ENCODE measurements around the gene DISP1.
"Not testable (repeated sequence)": the region's sequence is repeated elsewhere in the genome, so short reads cannot be mapped to it uniquely, and the experiment has no call there.

Gene DISP1

GRCh38 chr1:222821239-222821638 lies 6.4 kb downstream of the DISP1 start:
- no peaks in the 10 kb centered on the region for H3K36me3 ChIP-seq (ENCODE audit: control insufficient read depth in 1 of 2, insufficient read depth in 2 of 2, low read length in 2 of 2)
- peaks cover 1 to 4% of the 10 kb centered on the region in 2 donors for H3K4me1 ChIP-seq (ENCODE audit: control insufficient read depth in 1 of 2, insufficient read depth in 2 of 2, low read length in 2 of 2)
- no peaks in the 10 kb centered on the region for H3K9me3 ChIP-seq (ENCODE audit: control insufficient read depth in 1 of 2, low read length in 2 of 2)
- no peaks in the 10 kb centered on the region for H3K27me3 ChIP-seq (ENCODE audit: control insufficient read depth in 1 of 2, insufficient read depth in 2 of 2, low read length in 2 of 2)
- no peak overlapping the region for H3K27ac ChIP-seq (ENCODE audit: low read depth, low read length)
- H3K9ac ChIP-seq (ENCODE audit: low read depth in 1 of 2, low read length in 2 of 2), result no peak overlapping the region
- no peak overlapping the region for H3K4me3 ChIP-seq (ENCODE audit: low read depth in 1 of 2, low read length in 2 of 2)

GRCh38 chr1:222823695-222824094 lies 8.9 kb downstream of the DISP1 start:
- H3K36me3 ChIP-seq (ENCODE audit: control insufficient read depth in 1 of 2, insufficient read depth in 2 of 2, low read length in 2 of 2), result no peaks in the 10 kb centered on the region
- no peak overlapping the region for H3K9ac ChIP-seq (ENCODE audit: low read depth in 1 of 2, low read length in 2 of 2)
- H3K27me3 ChIP-seq (ENCODE audit: control insufficient read depth in 1 of 2, insufficient read depth in 2 of 2, low read length in 2 of 2), result no peaks in the 10 kb centered on the region

GRCh38 chr1:222824641-222825040 lies 9.8 kb downstream of the DISP1 start:
- H3K27me3 ChIP-seq (ENCODE audit: control insufficient read depth in 1 of 2, insufficient read depth in 2 of 2, low read length in 2 of 2), result no peaks in the 10 kb centered on the region
- peaks cover 0 to under 1% of the 10 kb centered on the region in 2 donors for H3K4me1 ChIP-seq (ENCODE audit: control insufficient read depth in 1 of 2, insufficient read depth in 2 of 2, low read length in 2 of 2)
- H3K36me3 ChIP-seq (ENCODE audit: control insufficient read depth in 1 of 2, insufficient read depth in 2 of 2, low read length in 2 of 2), result no peaks in the 10 kb centered on the region
- no peak overlapping the region for H3K4me3 ChIP-seq (ENCODE audit: low read depth in 1 of 2, low read length in 2 of 2)
- no peaks in the 10 kb centered on the region for H3K9me3 ChIP-seq (ENCODE audit: control insufficient read depth in 1 of 2, low read length in 2 of 2)
- no peak overlapping the region for H3K9ac ChIP-seq (ENCODE audit: low read depth in 1 of 2, low read length in 2 of 2)
- H3K27ac ChIP-seq (ENCODE audit: low read depth, low read length), result no peak overlapping the region

More at GRCh38 chr1:222823695-222824094, 8.9 kb downstream of the DISP1 start:
- Histone ChIP-seq H3K27ac (ENCODE audit: low read depth, low read length) (no peak overlapping the region), H3K4me3 (ENCODE audit: low read depth in 1 of 2, low read length in 2 of 2) (no peak overlapping the region), H3K9me3 (ENCODE audit: control insufficient read depth in 1 of 2, low read length in 2 of 2) (no peaks in the 10 kb centered on the region), H3K4me1 (ENCODE audit: control insufficient read depth in 1 of 2, insufficient read depth in 2 of 2, low read length in 2 of 2) (no peaks in the 10 kb centered on the region)

DNA sequence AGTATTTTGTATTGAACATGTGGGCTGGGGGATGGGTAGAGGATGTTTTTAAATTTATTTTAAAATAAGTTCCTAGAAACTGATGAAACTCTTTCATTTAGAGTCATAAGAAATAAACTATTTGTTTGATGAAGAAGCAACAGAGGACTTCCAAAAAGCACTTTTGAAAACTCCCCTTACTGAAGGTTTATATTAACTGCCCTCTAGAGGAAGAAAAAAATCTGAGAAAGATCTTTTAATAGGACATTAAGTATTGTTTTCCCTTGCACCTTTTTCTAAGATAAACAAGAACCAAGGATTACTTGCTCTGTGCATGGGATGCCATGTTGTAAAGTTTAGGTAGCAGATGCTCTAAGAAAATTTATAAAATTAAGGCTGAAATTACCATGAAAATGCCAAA lies 14.1 kb downstream of the DISP1 start:
- no peak overlapping the region for H3K4me3 ChIP-seq (ENCODE audit: low read depth in 1 of 2, low read length in 2 of 2)
- no peaks in the 10 kb centered on the region for H3K9me3 ChIP-seq (ENCODE audit: control insufficient read depth in 1 of 2, low read length in 2 of 2)
- H3K4me1 ChIP-seq (ENCODE audit: control insufficient read depth in 1 of 2, insufficient read depth in 2 of 2, low read length in 2 of 2), result peaks cover 4 to 11% of the 10 kb centered on the region in 2 donors
- H3K27ac ChIP-seq (ENCODE audit: low read depth, low read length), result no peak overlapping the region
- no peak overlapping the region for H3K9ac ChIP-seq (ENCODE audit: low read depth in 1 of 2, low read length in 2 of 2)
- H3K27me3 ChIP-seq (ENCODE audit: control insufficient read depth in 1 of 2, insufficient read depth in 2 of 2, low read length in 2 of 2), result no peaks in the 10 kb centered on the region
- no peaks in the 10 kb centered on the region for H3K36me3 ChIP-seq (ENCODE audit: control insufficient read depth in 1 of 2, insufficient read depth in 2 of 2, low read length in 2 of 2)

- Histone ChIP-seq H3K36me3 (ENCODE audit: control insufficient read depth in 1 of 2, insufficient read depth in 2 of 2, low read length in 2 of 2) (no peaks in the 10 kb centered on the region), H3K9me3 (ENCODE audit: control insufficient read depth in 1 of 2, low read length in 2 of 2) (no peaks in the 10 kb centered on the region), H3K27me3 (ENCODE audit: control insufficient read depth in 1 of 2, insufficient read depth in 2 of 2, low read length in 2 of 2) (no peaks in the 10 kb centered on the region), H3K9ac (ENCODE audit: low read depth in 1 of 2, low read length in 2 of 2) (no peak overlapping the region), H3K4me3 (ENCODE audit: low read depth in 1 of 2, low read length in 2 of 2) (no peak overlapping the region), H3K27ac (ENCODE audit: low read depth, low read length) (no peak overlapping the region), H3K4me1 (ENCODE audit: control insufficient read depth in 1 of 2, insufficient read depth in 2 of 2, low read length in 2 of 2) (peaks cover 4 to 16% of the 10 kb centered on the region in 2 donors)
These were observed 15.0 kb downstream of the DISP1 start for GRCh38 chr1:222829868-222830267.

DNA sequence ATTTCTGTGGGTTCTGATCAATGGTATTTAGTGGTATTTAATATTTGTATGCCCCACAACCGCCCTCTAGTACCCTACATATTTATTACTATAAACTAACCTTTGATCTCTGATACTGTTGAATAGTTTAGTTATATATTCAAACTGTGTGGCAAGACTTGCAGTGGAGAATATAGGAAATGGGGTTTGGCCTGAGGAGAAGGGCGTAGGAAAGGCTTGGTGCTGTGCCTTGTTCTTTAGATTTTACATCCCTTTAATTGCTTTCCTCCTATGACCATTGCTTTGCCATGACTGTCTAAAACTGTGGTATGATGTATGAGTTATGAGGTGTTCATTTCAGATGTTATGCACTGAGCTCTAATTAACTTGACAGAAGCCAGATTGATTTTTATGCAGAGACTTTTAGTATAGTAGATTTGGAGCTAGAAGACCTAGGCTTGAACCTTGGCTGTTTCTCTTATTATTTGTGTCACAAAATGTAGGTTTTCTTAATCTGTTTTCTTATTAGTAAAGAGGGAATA lies 18.6 kb downstream of the DISP1 start:
- Histone ChIP-seq H3K9me3 (ENCODE audit: control insufficient read depth in 1 of 2, low read length in 2 of 2) (no peaks in the 10 kb centered on the region), H3K27me3 (ENCODE audit: control insufficient read depth in 1 of 2, insufficient read depth in 2 of 2, low read length in 2 of 2) (no peaks in the 10 kb centered on the region), H3K27ac (ENCODE audit: low read depth, low read length) (no peak overlapping the region), H3K9ac (ENCODE audit: low read depth in 1 of 2, low read length in 2 of 2) (no peak overlapping the region), H3K4me1 (ENCODE audit: control insufficient read depth in 1 of 2, insufficient read depth in 2 of 2, low read length in 2 of 2) (peaks cover 4 to 19% of the 10 kb centered on the region in 2 donors), H3K36me3 (ENCODE audit: control insufficient read depth in 1 of 2, insufficient read depth in 2 of 2, low read length in 2 of 2) (no peaks in the 10 kb centered on the region), H3K4me3 (ENCODE audit: low read depth in 1 of 2, low read length in 2 of 2) (no peak overlapping the region)

GRCh38 chr1:222843469-222844410 lies 28.9 kb downstream of the DISP1 start:
- H3K36me3 ChIP-seq (ENCODE audit: control insufficient read depth in 1 of 2, insufficient read depth in 2 of 2, low read length in 2 of 2), result no peaks in the 10 kb centered on the region
- no peak overlapping the region for H3K9ac ChIP-seq (ENCODE audit: low read depth in 1 of 2, low read length in 2 of 2)
- H3K4me3 ChIP-seq (ENCODE audit: low read depth in 1 of 2, low read length in 2 of 2), result no peak overlapping the region
- H3K9me3 ChIP-seq (ENCODE audit: control insufficient read depth in 1 of 2, low read length in 2 of 2), result no peaks in the 10 kb centered on the region
- peaks cover 10 to 15% of the 10 kb centered on the region in 2 donors for H3K4me1 ChIP-seq (ENCODE audit: control insufficient read depth in 1 of 2, insufficient read depth in 2 of 2, low read length in 2 of 2)
- no peaks in the 10 kb centered on the region for H3K27me3 ChIP-seq (ENCODE audit: control insufficient read depth in 1 of 2, insufficient read depth in 2 of 2, low read length in 2 of 2)
- no peak overlapping the region for H3K27ac ChIP-seq (ENCODE audit: low read depth, low read length)

GRCh38 chr1:222844411-222844779 lies 29.6 kb downstream of the DISP1 start:
- no peaks in the 10 kb centered on the region for H3K27me3 ChIP-seq (ENCODE audit: control insufficient read depth in 1 of 2, insufficient read depth in 2 of 2, low read length in 2 of 2)
- no peak overlapping the region for H3K4me3 ChIP-seq (ENCODE audit: low read depth in 1 of 2, low read length in 2 of 2)
- no peak overlapping the region for H3K27ac ChIP-seq (ENCODE audit: low read depth, low read length)
- no peaks in the 10 kb centered on the region for H3K9me3 ChIP-seq (ENCODE audit: control insufficient read depth in 1 of 2, low read length in 2 of 2)
- peaks cover 10 to 15% of the 10 kb centered on the region in 2 donors for H3K4me1 ChIP-seq (ENCODE audit: control insufficient read depth in 1 of 2, insufficient read depth in 2 of 2, low read length in 2 of 2)
- H3K9ac ChIP-seq (ENCODE audit: low read depth in 1 of 2, low read length in 2 of 2), result no peak overlapping the region
- no peaks in the 10 kb centered on the region for H3K36me3 ChIP-seq (ENCODE audit: control insufficient read depth in 1 of 2, insufficient read depth in 2 of 2, low read length in 2 of 2)

DNA sequence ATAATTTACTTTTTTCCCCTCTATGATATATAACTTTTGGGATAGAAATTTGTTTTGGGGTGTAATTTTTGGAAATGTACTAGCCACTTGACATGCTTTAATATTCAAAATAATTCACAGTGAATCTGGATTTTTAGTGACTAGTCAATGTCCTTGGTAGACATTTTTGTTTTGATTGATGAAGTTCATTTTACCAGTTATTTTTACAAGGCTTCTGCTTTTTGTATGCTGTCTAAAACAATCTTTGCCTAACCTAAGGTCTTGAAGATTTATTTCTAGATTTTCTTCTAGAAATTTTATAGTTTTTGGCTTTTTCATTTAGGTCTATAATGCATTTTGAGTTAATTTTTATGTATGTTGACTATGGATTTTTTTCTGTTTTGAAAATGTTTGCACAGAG lies 30.9 kb downstream of the DISP1 start:
- no peaks in the 10 kb centered on the region for H3K36me3 ChIP-seq (ENCODE audit: control insufficient read depth in 1 of 2, insufficient read depth in 2 of 2, low read length in 2 of 2)
- H3K27ac ChIP-seq (ENCODE audit: low read depth, low read length), result no peak overlapping the region
- H3K4me1 ChIP-seq (ENCODE audit: control insufficient read depth in 1 of 2, insufficient read depth in 2 of 2, low read length in 2 of 2), result peaks cover 10 to 15% of the 10 kb centered on the region in 2 donors
- no peak overlapping the region for H3K4me3 ChIP-seq (ENCODE audit: low read depth in 1 of 2, low read length in 2 of 2)
- no peaks in the 10 kb centered on the region for H3K27me3 ChIP-seq (ENCODE audit: control insufficient read depth in 1 of 2, insufficient read depth in 2 of 2, low read length in 2 of 2)
- no peak overlapping the region for H3K9ac ChIP-seq (ENCODE audit: low read depth in 1 of 2, low read length in 2 of 2)
- no peaks in the 10 kb centered on the region for H3K9me3 ChIP-seq (ENCODE audit: control insufficient read depth in 1 of 2, low read length in 2 of 2)

DNA sequence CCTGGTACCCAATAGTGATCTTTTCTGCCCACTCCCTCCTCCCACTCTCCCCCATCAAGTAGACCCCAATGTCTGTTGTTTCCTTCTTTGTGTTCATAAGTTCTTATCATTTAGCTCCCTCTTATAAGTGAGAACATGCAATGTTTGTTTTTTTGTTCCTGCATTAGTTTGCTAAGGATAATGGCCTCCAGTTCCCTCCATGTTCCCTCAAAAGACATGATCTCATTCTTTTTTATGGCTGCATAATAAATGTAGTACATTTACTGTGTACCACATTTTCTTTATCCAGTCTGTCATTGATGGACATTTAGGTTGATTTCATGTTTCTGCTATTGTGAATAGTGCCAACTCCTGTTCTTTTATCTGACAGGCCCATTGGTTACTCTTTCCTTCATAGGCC lies 35.7 kb downstream of the DISP1 start:
- H3K36me3 ChIP-seq (ENCODE audit: control insufficient read depth in 1 of 2, insufficient read depth in 2 of 2, low read length in 2 of 2); H3K9ac ChIP-seq (ENCODE audit: low read depth in 1 of 2, low read length in 2 of 2); H3K4me1 ChIP-seq (ENCODE audit: control insufficient read depth in 1 of 2, insufficient read depth in 2 of 2, low read length in 2 of 2); H3K4me3 ChIP-seq (ENCODE audit: low read depth in 1 of 2, low read length in 2 of 2); H3K9me3 ChIP-seq (ENCODE audit: control insufficient read depth in 1 of 2, low read length in 2 of 2); H3K27me3 ChIP-seq (ENCODE audit: control insufficient read depth in 1 of 2, insufficient read depth in 2 of 2, low read length in 2 of 2); H3K27ac ChIP-seq (ENCODE audit: low read depth, low read length): not testable (repeated sequence)
